B cell (primary cell): ENCODE results near the gene RFPL1.

Experiments
- EZH2 ChIP-seq: IDR thresholded peaks from 2 replicates; pipeline ENCODE4 v1.6.1; 2012; ENCODE audit warnings: borderline replicate concordance, low read depth, mild to moderate bottlenecking, moderate library complexity, low read length; ENCODE audit not compliant: insufficient read depth, poor library complexity, severe bottlenecking
- TF ChIP-seq, protein P1 (sequence below): fragments of 200-600 bp; IDR thresholded peaks from one replicate; pipeline ENCODE4 v1.8.0; 2022; ENCODE audit warnings: antibody characterized with exemption, mild to moderate bottlenecking

DNA sequence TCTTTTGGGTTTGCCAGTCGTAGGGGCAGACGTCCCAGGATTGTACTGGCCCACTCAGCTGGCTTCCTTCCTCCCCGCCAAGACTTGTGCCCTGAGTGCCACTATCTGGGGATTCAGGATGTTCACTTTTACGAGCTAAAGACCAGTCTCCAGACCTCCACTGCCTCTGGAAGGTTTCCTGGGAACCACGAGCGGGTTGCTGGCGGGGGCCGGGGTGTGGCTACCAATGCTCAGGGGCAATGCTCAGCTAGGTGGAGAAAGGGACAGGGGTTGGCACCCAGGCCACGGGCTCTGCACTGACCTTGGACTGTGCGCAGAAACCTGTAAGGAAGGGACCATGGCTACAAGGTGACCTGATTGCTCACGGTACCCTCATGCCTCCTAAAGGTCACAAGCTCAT is 43.9 kb downstream of the RFPL1 start:
- TF ChIP-seq, protein P1, sequence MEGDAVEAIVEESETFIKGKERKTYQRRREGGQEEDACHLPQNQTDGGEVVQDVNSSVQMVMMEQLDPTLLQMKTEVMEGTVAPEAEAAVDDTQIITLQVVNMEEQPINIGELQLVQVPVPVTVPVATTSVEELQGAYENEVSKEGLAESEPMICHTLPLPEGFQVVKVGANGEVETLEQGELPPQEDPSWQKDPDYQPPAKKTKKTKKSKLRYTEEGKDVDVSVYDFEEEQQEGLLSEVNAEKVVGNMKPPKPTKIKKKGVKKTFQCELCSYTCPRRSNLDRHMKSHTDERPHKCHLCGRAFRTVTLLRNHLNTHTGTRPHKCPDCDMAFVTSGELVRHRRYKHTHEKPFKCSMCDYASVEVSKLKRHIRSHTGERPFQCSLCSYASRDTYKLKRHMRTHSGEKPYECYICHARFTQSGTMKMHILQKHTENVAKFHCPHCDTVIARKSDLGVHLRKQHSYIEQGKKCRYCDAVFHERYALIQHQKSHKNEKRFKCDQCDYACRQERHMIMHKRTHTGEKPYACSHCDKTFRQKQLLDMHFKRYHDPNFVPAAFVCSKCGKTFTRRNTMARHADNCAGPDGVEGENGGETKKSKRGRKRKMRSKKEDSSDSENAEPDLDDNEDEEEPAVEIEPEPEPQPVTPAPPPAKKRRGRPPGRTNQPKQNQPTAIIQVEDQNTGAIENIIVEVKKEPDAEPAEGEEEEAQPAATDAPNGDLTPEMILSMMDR, result no peak
- no peak for TF ChIP-seq EZH2
